SK-N-MC (cell line): ENCODE results near the gene EIF2S2.

Experiments
- EZH2 ChIP-seq: fragments of 200-600 bp; sonication (generic); IDR thresholded peaks from one replicate; pipeline ENCODE4 v1.6.1; 2017; ENCODE audit warnings: antibody characterized with exemption
- POLR2AphosphoS5 ChIP-seq: IDR thresholded peaks from 2 replicates; pipeline ENCODE4 v1.6.1; 2012; ENCODE audit warnings: mild to moderate bottlenecking, low read depth, low read length, borderline replicate concordance

DNA sequence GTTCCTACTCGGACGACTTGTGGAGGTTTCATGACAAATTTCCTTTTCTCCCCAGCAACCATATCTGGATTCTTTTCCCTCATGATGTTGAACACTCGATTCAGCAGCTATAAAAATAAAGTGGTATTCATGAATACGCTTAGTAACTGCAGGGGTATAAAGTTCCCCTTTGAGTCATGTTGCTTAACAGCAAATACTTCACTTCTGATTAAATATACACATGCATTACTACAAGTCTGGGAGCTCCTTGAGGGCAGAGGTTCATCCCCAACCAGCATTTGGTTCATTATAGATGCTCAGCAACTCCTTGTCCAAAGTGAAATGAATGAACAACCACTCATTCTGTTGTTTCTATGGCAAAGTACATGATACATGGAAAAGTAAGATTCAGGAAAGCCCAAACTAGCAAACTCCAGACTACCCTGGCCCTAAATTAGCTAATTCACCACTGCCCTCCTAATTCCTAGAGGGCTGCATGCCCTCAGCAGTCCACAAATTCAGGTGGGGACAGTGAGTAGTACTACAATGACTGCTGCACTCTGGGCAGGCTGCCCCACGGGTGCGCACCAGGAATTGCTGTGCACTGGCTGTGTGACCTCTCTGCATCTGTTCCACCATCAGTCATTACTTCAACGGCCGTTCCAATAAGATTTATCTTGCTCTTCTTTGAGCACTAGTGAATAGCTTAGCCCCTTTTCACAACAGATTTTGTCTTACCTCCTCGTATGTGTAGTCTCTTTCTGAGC lies 15.2 kb downstream of the EIF2S2 start:
- TF ChIP-seq EZH2 (no peak), POLR2AphosphoS5 (no peak)
